K562 (cell line): Measurements from ENCODE around the gene ZRANB1.

Experiments used
- CBFB ChIP-seq: sonication (generic); formaldehyde crosslinking; IDR thresholded peaks from 2 replicates; pipeline ENCODE4 v1.4.0; 2020; ENCODE audit warnings: mild to moderate bottlenecking, missing genetic modification reagents
- DNMT1 ChIP-seq: fragments of 450-650 bp; IDR thresholded peaks from 2 replicates; pipeline ENCODE4 v1.6.1; 2016; ENCODE audit warnings: antibody characterized with exemption, mild to moderate bottlenecking
- GTF2E2 ChIP-seq: fragments of 200-800 bp; sonication (Bioruptor generic); IDR thresholded peaks from 2 replicates; pipeline ENCODE4 v1.6.1; 2016; ENCODE audit warnings: missing genetic modification characterization, missing compliant biosample characterization
- MCM5 ChIP-seq: fragments of 450-650 bp; IDR thresholded peaks from 2 replicates; pipeline ENCODE4 v1.6.1; 2016; ENCODE audit warnings: low read depth
- SMAD4 ChIP-seq: fragments of 250-450 bp; sonication (Bioruptor Pico); conservative IDR thresholded peaks from 2 replicates; pipeline ENCODE4 v1.8.0; 2021; ENCODE audit warnings: inconsistent platforms, mild to moderate bottlenecking, moderate library complexity
- TF ChIP-seq, protein P1 (sequence below): fragments of 450-650 bp; IDR thresholded peaks from 2 replicates; pipeline ENCODE4 v1.6.1; 2016; ENCODE audit warnings: missing biosample characterization, missing genetic modification characterization
- TF ChIP-seq, protein P2 (sequence below), 2 experiments: fragments of 200-800 bp in 1 of 2; sonication (Bioruptor generic) in 1 of 2; sonication (generic) in 1 of 2; formaldehyde crosslinking in 1 of 2; IDR thresholded peaks in 1 of 2; conservative IDR thresholded peaks in 1 of 2; 2 replicates each; pipeline versions ENCODE4 v1.5.0 to v1.6.1; 2016 to 2020; ENCODE audit warnings: missing compliant biosample characterization in 1 of 2, missing genetic modification characterization in 1 of 2, missing genetic modification reagents in 1 of 2

DNA sequence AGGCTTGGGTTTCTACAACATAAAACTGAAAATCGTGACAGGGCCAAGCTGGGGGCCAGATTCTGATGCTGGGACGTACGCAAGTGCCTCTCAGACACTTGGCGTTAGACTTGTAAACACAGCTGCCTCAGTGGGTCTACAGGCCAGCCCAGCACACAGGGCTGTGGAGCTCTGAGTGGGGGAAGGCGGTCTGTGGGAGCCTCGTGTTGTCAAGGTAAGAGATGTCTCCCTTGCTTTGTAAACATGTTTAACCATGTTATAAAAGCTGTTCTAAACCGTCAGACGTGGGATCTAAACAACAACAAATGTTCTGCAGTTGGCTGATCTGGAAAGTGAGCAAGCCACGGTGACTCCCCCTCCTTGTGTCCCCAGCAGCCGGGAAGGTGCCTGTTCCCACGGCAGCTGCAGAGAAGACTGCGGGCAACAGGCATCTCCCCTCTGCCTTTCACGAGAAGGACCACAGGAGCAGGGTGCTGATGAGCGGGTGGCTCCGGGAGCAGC is 67.8 kb downstream of the ZRANB1 start:
- TF ChIP-seq GTF2E2 (tag) = no peak
- TF ChIP-seq, protein P1, sequence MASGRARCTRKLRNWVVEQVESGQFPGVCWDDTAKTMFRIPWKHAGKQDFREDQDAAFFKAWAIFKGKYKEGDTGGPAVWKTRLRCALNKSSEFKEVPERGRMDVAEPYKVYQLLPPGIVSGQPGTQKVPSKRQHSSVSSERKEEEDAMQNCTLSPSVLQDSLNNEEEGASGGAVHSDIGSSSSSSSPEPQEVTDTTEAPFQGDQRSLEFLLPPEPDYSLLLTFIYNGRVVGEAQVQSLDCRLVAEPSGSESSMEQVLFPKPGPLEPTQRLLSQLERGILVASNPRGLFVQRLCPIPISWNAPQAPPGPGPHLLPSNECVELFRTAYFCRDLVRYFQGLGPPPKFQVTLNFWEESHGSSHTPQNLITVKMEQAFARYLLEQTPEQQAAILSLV = no peak
- TF ChIP-seq, protein P2, sequence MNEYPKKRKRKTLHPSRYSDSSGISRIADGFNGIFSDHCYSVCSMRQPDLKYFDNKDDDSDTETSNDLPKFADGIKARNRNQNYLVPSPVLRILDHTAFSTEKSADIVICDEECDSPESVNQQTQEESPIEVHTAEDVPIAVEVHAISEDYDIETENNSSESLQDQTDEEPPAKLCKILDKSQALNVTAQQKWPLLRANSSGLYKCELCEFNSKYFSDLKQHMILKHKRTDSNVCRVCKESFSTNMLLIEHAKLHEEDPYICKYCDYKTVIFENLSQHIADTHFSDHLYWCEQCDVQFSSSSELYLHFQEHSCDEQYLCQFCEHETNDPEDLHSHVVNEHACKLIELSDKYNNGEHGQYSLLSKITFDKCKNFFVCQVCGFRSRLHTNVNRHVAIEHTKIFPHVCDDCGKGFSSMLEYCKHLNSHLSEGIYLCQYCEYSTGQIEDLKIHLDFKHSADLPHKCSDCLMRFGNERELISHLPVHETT (CRISPR knock-in tag; conservative IDR thresholded peaks at IDR 0.05 in 1 of 2, IDR thresholded peaks at IDR 0.05 in 1 of 2) = no peak
- no peak for TF ChIP-seq MCM5
- TF ChIP-seq SMAD4 (CRISPR knock-in tag) = no peak
- no peak for TF ChIP-seq CBFB (CRISPR knock-in tag)
- no peak for TF ChIP-seq DNMT1
